Lower lobe of right lung (tissue), 2 donors: ENCODE data around the gene COG1. TPM values are rescaled to one million over a fixed set of nuclear protein-coding genes. Genes with fewer than 3 reads are reported as not detected.
A peak's percentile ranks its signal among the peaks of the same experiment; 100 is the strongest.

Experiments used
- ATAC-seq, 2 donors: fragments of 200-7000 bp; cut with Tn5 transposase; one replicate each; pipeline ENCODE4 v1.9.1; 2020 to 2022; ENCODE audit warnings: mild to moderate bottlenecking in 2 of 2, moderate library complexity in 2 of 2
- DNase-seq: peaks from one replicate; pipeline ENCODE4 v3.0.0-alpha.2; 2020
- H3K27ac ChIP-seq: fragments of 200-600 bp; one replicate; pipeline ENCODE4 v1.8.0; 2022
- H3K27me3 ChIP-seq: fragments of 200-600 bp; one replicate; pipeline ENCODE4 v1.8.0; 2022; ENCODE audit warnings: low read depth
- H3K36me3 ChIP-seq: fragments of 200-600 bp; one replicate; pipeline ENCODE4 v1.8.0; 2022; ENCODE audit warnings: mild to moderate bottlenecking
- H3K4me1 ChIP-seq: fragments of 200-600 bp; one replicate; pipeline ENCODE4 v1.8.0; 2022
- H3K4me3 ChIP-seq: fragments of 200-600 bp; one replicate; pipeline ENCODE4 v1.8.0; 2022; ENCODE audit warnings: mild to moderate bottlenecking
- H3K9me3 ChIP-seq: fragments of 200-600 bp; one replicate; pipeline ENCODE4 v1.8.0; 2022
- CTCF ChIP-seq: fragments of 200-600 bp; IDR thresholded peaks from one replicate; pipeline ENCODE4 v1.8.0; 2022; ENCODE audit warnings: antibody characterized with exemption, mild to moderate bottlenecking
- intact Hi-C: fragments of 100-400 bp; cut with DNase I; formaldehyde crosslinking; loops from one replicate; pipeline ENCODE4 v1.11.0; 2022
- total RNA-seq: library from RNA; stranded (reverse); fragmentation: NEBNext Ultra II Directional; extraction: Animal tissue kit (Norgen Biotek cat#: 25700); gene quantifications from one replicate; pipeline ENCODE4 v1.2.1, GENCODE V29; 2021
- donor health status: DM: no; HTN: yes; CAD: no; lungs with severe emphysema.

The COG1 gene
- total RNA-seq, 1 donor from 2014 or later = 36.4 TPM

- peaks cover 17% of the 10 kb centered on the region for H3K4me1 ChIP-seq
- intact Hi-C loops = no loop called here
- H3K9me3 ChIP-seq = no peaks in the 10 kb centered on the region
- no peak overlapping the region for H3K4me3 ChIP-seq
- ATAC-seq (no peak), DNase-seq (no peak)
- TF ChIP-seq CTCF = no peak
- H3K27ac ChIP-seq = no peak overlapping the region
- H3K27me3 ChIP-seq = no peaks in the 10 kb centered on the region
- H3K36me3 ChIP-seq = peaks cover 71% of the 10 kb centered on the region
These were observed 15.4 kb downstream of the COG1 start for GRCh38 chr17:73208139-73208827.

- no peak for ATAC-seq
- no peak overlapping the region for H3K4me3 ChIP-seq
- intact Hi-C loops = no loop called here
- TF ChIP-seq CTCF = no peak
- peaks cover 67% of the 10 kb centered on the region for H3K36me3 ChIP-seq
- H3K9me3 ChIP-seq = no peaks in the 10 kb centered on the region
- DNase-seq = no peak
- no peaks in the 10 kb centered on the region for H3K27me3 ChIP-seq
- H3K4me1 ChIP-seq = peaks cover 9% of the 10 kb centered on the region
- H3K27ac ChIP-seq = no peak overlapping the region
These were observed 16.6 kb downstream of the COG1 start for GRCh38 chr17:73209436-73209835.

DNA sequence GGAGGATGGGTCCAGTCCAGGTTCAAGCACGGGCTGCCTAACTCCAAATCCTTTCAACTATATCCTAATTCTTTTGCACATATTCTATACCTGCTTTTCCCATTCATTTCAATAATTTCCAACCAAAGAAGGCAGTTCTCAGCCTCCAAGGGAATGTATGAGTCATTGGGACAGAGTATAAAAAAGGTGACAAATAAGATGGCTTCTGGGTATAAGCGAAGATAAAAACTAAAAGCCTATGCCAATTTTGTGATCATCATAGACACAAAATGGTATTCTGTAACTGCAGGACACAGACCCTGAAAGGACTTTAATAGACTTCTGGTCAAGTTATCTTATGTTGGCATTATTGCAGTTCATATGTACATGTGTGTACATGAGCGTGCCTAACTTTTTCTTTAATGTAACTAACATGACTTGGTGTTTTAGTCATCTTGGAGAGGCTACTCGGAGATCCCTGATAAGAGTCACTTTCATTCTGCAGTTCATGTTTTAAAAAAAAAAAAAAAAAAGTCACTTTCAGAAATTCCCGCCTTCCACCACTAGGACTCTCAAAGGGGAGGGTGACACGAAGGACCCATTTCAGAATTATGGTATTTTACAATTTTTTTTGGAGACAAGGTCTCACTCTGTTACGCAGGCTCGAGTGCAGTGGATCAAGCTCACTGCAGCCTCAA, 17.3 kb downstream of the COG1 start:
- peaks cover 64% of the 10 kb centered on the region for H3K36me3 ChIP-seq
- intact Hi-C loops = no loop called here
- H3K27ac ChIP-seq = no peak overlapping the region
- H3K4me1 ChIP-seq = peaks cover 9% of the 10 kb centered on the region
- TF ChIP-seq CTCF = peak; percentile 12
- H3K27me3 ChIP-seq = no peaks in the 10 kb centered on the region
- DNase-seq (no peak), ATAC-seq (no peak)
- no peaks in the 10 kb centered on the region for H3K9me3 ChIP-seq
- no peak overlapping the region for H3K4me3 ChIP-seq

DNA sequence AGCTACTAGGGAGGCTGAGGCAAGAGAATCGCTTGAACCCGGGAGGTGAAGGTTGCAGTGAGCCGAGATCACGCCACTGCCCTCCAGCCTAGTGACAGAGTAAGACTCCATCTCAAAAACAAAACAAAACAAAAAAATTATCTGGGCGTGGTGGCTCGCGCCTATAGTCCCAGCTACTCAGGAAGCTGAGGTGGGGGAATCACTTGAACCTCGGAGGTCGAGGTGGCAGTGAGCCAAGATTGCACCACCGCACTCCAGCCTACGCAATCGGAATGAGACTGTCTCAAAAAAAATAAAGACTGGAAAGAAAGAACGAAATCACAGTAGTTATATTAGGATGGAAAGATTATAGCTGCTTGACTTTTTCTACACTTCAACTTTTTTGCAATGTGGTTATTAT, 18.9 kb downstream of the COG1 start:
- DNase-seq = no peak
- Histone ChIP-seq H3K9me3 (no peaks in the 10 kb centered on the region), H3K4me3 (no peak overlapping the region), H3K36me3 (peaks cover 60% of the 10 kb centered on the region), H3K27ac (no peak overlapping the region), H3K4me1 (peaks cover 9% of the 10 kb centered on the region), H3K27me3 (no peaks in the 10 kb centered on the region)
- TF ChIP-seq CTCF = no peak
- ATAC-seq = no peak
- intact Hi-C loops = no loop called here

DNA sequence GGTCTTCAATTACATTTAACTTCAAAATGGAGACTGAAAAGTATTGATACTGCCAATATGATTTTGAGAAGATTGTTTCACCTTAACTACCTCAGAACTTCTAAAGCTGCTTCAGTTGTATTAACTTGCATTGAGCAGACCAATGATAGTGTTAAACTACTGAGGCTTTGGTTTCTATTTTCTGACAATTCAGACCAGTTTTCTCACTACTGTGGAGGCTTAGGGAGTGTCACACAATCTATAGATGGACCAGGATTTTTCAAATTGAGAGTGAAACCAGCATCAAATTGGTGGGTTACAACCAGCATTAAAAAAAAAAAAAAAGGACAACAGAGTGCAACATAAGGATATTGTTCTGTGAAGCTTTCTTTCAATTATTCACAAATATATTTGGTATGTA, 21.2 kb downstream of the COG1 start:
- ATAC-seq (no peak), DNase-seq (no peak)
- Histone ChIP-seq H3K9me3 (no peaks in the 10 kb centered on the region), H3K27ac (no peak overlapping the region), H3K27me3 (no peaks in the 10 kb centered on the region), H3K4me3 (no peak overlapping the region), H3K36me3 (peaks cover 55% of the 10 kb centered on the region), H3K4me1 (peaks cover 9% of the 10 kb centered on the region)
- no peak for TF ChIP-seq CTCF
- intact Hi-C loops = no loop called here
